ENCODE data around the gene BEST1.
"Not testable (repeated sequence)": the region's sequence is repeated elsewhere in the genome, so short reads cannot be mapped to it uniquely, and the experiment has no call there.

BEST1 gene

GRCh38 chr11:61978703-61979661 lies 28.8 kb downstream of the BEST1 start:
- no peak for DNase-seq (ENCODE audit: low spot score)

DNA sequence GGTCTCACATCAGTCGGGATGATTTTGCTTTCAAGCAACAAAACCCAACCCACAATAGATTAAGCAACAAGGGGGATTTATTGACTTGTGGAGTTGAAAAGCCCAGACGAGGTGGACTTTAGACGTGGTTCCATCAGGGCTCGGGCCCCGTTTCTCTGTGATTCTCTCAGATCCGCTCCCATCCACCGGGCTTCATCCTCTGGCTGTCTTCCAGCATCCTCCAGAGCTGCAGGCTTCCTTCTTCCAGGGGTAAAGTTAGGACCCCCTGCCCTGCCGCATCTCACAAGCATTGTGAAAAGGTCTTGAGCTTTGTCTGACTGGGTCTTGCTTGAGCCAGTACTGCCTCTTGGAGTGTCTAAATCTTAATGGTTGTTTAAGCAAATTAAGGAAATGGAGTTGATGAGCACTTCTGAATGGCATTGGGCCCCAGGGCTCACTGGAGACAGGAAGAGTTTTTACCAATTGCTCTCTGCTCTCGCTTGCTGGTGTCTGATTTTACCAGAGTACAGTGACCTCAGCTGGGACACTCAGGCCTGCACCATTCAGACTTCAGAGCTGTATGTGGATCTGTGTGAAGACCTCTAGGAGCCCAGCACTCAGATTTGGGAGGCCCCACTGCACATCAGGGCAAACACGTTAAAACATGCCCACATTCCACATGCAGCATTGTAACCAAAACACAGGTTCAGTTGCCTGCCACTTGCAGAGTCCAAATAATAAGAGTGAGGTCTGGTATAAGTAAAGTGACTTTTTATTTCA lies 30.8 kb downstream of the BEST1 start:
- DNase-seq (ENCODE audit: low spot score): no peak

- no peak for DNase-seq (ENCODE audit: low spot score)
Measured at GRCh38 chr11:61983419-61983818, 33.3 kb downstream of the BEST1 start.

GRCh38 chr11:61985869-61986268 lies 35.7 kb downstream of the BEST1 start:
- no peak for DNase-seq (ENCODE audit: low spot score)

- DNase-seq (ENCODE audit: low spot score): no peak
Measured at GRCh38 chr11:61994981-61995380, 44.8 kb downstream of the BEST1 start.

DNA sequence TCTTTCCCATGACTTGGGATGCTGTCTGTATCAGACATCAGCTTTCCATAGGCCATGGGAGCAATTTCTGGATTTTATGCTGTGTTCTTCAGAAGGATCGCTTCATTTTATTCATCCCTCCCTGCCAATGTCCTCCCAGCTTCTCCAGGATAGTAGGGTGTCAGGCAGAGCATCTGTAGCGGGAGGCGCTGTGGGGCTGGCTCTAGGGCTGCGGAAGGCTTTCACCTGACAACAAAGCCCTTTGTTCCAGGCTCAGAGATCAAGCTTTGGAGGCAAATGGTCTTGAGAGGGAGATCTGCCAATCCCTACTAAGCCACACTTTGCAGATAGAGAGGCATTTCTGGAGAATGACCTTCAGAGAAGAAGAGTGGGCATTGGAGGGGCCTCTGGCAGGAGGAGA lies 46.8 kb downstream of the BEST1 start:
- DNase-seq (ENCODE audit: low spot score): no peak

- no peak for DNase-seq (ENCODE audit: low spot score)
Measured at GRCh38 chr11:61999141-61999975, 49.2 kb downstream of the BEST1 start.

DNA sequence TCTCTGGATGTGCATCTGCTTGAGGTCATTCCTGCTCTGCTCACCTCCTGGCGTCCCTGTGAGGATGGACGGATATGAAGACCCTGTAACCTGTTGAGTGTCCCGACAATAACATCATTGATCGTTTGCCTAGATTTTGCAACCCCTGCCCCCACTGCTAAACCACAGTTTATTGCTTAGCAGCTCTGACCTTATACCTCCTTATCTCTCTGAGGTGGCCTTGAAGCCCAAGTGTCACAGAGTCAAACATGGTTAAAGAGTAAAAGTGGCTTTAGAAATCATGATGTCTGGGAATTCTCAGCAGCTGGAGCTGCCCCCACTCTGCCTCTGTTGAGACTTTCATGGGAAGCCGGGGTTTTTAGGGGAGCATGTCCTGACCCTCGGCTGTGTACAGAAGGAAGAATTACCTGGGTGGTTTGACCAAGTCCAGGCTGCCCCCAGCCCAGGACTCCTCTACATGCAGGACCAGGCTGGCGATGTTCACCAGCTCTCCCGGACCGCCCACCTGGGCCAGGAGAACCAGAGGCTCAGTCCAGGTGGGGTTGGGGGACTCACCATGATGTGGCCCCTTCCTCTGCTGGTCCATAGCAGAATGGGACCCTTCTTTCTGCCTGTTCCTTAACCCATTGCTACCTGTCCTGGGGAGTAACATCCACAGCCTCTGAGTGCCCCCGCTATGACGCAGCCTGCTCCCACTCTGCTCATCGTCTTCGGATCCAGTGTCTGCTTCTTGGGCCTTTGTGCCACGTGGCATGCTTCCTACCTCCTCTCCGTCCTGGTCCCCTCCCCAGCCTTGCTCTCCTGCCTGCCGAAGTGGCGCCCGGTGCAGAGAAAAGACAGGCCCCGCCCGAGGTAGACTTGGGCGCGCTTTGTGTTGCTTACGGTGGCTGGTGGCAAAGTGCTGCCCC lies 50.6 kb downstream of the BEST1 start:
- DNase-seq (ENCODE audit: low spot score): no peak

GRCh38 chr11:62001450-62002191 lies 51.5 kb downstream of the BEST1 start:
- no peak for DNase-seq (ENCODE audit: low spot score)

GRCh38 chr11:62002283-62002682 lies 52.1 kb downstream of the BEST1 start:
- not testable (repeated sequence) for DNase-seq (ENCODE audit: low spot score)

DNA sequence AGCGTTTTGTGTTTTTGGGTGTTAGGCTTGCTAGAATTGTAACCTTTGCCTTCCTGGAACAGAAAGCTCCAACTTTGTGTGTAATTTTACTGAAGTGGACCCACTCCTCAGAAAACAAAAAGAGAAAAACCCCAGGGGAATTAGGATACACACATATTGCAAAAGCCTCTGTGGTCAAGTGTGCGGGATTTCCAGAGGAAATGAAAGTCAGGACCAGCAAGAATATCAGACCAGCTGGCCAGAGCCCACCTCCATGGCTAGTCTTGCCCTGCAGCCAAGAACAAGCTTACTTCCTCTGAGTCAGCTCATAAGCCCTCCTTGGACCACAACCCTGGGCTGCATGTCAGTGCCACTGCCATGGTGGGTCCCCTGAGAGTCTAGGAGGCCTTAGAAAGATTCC lies 54.3 kb downstream of the BEST1 start:
- no peak for DNase-seq (ENCODE audit: low spot score)

DNA sequence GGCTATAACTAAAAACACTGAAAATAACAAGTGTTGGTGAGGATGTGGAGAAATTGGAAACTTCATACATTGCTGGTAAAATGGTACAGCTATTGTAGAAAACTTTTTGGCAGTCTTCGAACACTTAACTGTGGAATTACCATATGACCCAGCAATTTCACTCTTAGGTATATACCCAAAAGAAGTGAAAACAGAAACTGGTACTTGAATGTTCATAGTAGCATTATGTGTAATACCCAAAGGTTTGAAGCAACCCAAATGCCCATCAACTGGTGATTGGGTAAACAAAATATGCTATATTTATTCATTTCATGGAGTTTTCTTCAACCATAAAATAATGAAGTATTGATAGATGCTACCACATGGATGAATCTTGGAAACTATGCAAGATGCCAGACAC lies 58.0 kb downstream of the BEST1 start:
- DNase-seq (ENCODE audit: low spot score): no peak

GRCh38 chr11:62010935-62011528 lies 60.9 kb downstream of the BEST1 start:
- no peak for DNase-seq (ENCODE audit: low spot score)

GRCh38 chr11:62011881-62012280 lies 61.7 kb downstream of the BEST1 start:
- DNase-seq (ENCODE audit: low spot score): no peak

DNA sequence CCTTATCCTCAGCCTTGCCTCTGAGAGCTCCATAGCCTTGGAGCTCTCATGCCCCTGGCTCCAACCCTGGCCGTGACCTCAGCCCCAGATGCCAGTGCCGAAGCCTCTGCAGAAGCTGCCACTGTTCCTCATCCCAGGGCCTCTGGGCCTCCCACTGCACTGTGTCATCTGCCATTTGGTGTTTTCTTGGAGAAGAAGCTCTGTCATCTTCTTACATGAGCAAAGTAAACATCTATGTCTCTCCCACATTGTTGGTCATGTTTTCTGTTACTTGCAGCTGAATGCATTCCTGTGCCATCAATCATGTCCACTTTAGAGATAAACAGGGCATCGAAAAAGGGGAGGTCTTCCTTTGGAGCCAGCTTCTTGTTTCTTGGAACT lies 62.3 kb downstream of the BEST1 start:
- DNase-seq (ENCODE audit: low spot score): no peak

DNA sequence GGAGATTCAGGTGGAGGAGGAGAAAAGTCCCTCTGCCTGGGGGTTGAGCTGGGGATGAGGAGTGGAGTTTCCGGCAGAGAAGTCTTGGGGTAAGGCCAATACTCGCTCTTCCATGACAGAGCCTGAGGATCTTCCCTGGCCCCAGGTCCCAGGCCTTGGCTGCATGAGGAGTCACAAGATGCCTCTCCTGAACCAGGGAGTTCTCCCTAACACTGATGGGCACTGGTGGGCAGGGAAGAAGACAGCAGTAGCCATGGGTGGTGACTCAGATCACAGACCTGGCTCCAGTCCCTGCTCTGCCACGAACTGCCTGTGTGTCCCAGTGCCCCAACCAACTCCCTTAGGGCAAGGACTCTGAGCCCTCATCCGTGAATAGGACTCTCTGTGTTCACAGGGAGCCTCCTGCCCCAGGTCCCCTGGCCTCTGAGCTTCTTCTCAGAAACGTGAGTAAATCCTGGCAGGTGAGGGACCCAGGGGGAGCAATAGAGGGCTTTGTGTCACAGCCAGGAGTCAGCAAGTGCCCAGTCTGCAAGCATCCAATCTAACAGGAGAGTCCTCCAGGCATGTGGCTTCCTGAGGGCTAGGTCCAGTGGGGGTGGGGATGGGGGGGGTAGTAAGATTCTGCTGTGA lies 62.8 kb downstream of the BEST1 start:
- DNase-seq (ENCODE audit: low spot score): no peak

Measured in left forelimb (tissue), 1 donor.